ENCODE results near the gene GIT1. TPM values are rescaled to one million over a fixed set of nuclear protein-coding genes. Genes with fewer than 3 reads are reported as not detected.
A peak's percentile ranks its signal among the peaks of the same experiment; 100 is the strongest.

Gene GIT1
- total and polyA plus RNA-seq, 2 experiments from 2014 or later: 15.9 to 60.9 TPM

GRCh38 chr17:29622337-29623282 is 33.2 kb upstream of the GIT1 start, which contains the start of gene CORO6:
TSS of gene CORO6 (minus strand) at chr17:29622912. CDS start at chr17:29621421, 1,491 bp downstream.
- Histone ChIP-seq H3K4me2 (peak within 1 kb of the TSS; percentile 93), H3K9me2 (ENCODE audit: insufficient read depth) (0 out of 2 replicates have a peak, but pooled peaks cover 4% of the 10 kb centered on the region), H3K4me1 (ENCODE audit: insufficient read depth) (peaks cover 22% of the 10 kb centered on the region), H3K27ac (ENCODE audit: low read depth) (peak within 1 kb of the TSS; percentile 78), H2AFZ (peak within 1 kb of the TSS; percentile 97), H3K4me3 (peak within 1 kb of the TSS; percentile 89), H3F3A (replicated peaks; ENCODE audit: low read depth) (no peaks in the 10 kb centered on the region; the same call in 1 of the 2 replicates), H3K36me3 (ENCODE audit: insufficient read depth) (no peaks in the 10 kb centered on the region), H3K79me2 (replicated peaks; ENCODE audit: insufficient read depth) (no peaks in the 10 kb centered on the region), H4K20me1 (replicated peaks; ENCODE audit: insufficient read depth) (no peaks in the 10 kb centered on the region; the same call in 1 of the 2 replicates), H3K27me3 (ENCODE audit: insufficient read depth) (peaks cover 60% of the 10 kb centered on the region)
- peaks cover 33% of the 10 kb centered on the region for H3K4me1 Mint-ChIP-seq
- H3K4me3 Mint-ChIP-seq: peak within 1 kb of the TSS; percentile 72
- peaks cover 37% of the 10 kb centered on the region for H3K27me3 Mint-ChIP-seq (ENCODE audit: insufficient read depth, low read depth, poor library complexity)
- H3K36me3 Mint-ChIP-seq (ENCODE audit: low read depth): no peaks in the 10 kb centered on the region; the same call in 2 of the 3 replicates
- TF ChIP-seq ZNF331 (CRISPR knock-in tag; IDR thresholded peaks at IDR 0.05; ENCODE audit: low read depth): no peak
- peak; percentile 90 for TF ChIP-seq POLR2AphosphoS5 (IDR thresholded peaks at IDR 0.05; ENCODE audit: low read depth)
- no peak for TF ChIP-seq ETS1 (IDR thresholded peaks at IDR 0.05)
- DNase-seq (ENCODE audit: low spot score) (peak; percentile 85), ATAC-seq (peak; percentile 46)
- no peaks in the 10 kb centered on the region; the same call in 2 of the 3 replicates for H3K9me3 Mint-ChIP-seq
- peak within 1 kb of the TSS; percentile 59; the same call in 1 of the 2 replicates for H3K27ac Mint-ChIP-seq

- H2AFZ ChIP-seq: no peak overlapping the region
- DNase-seq (ENCODE audit: low spot score): no peak
- no peaks in the 10 kb centered on the region; the same call in 1 of the 2 replicates for H4K20me1 ChIP-seq (replicated peaks; ENCODE audit: insufficient read depth)
- H3K36me3 ChIP-seq (ENCODE audit: insufficient read depth): no peaks in the 10 kb centered on the region
- peak overlapping the region; percentile 89 for H3K4me3 ChIP-seq
- no peak for ATAC-seq
- H3K27ac ChIP-seq (ENCODE audit: low read depth): no peak overlapping the region
- peak overlapping the region; percentile 93 for H3K4me2 ChIP-seq
- H3K27me3 ChIP-seq (ENCODE audit: insufficient read depth): peaks cover 68% of the 10 kb centered on the region
- peaks cover 24% of the 10 kb centered on the region for H3K4me1 ChIP-seq (ENCODE audit: insufficient read depth)
- H3K27ac Mint-ChIP-seq: no peak overlapping the region
- H3K36me3 Mint-ChIP-seq (ENCODE audit: low read depth): no peaks in the 10 kb centered on the region; the same call in 2 of the 3 replicates
- H3K9me3 Mint-ChIP-seq: no peaks in the 10 kb centered on the region; the same call in 2 of the 3 replicates
- H3K4me1 Mint-ChIP-seq: peaks cover 37% of the 10 kb centered on the region
- H3K9me2 ChIP-seq (ENCODE audit: insufficient read depth): 0 out of 2 replicates have a peak, but pooled peaks cover 4% of the 10 kb centered on the region
- TF ChIP-seq NANOG (IDR thresholded peaks at IDR 0.05; ENCODE audit: borderline replicate concordance) (no peak), ETS1 (IDR thresholded peaks at IDR 0.05) (no peak), CTCF (conservative IDR thresholded peaks at IDR 0.05; ENCODE audit: low read depth in 2 of 2) (no peak), JUNB (IDR thresholded peaks at IDR 0.05; ENCODE audit: unreplicated experiment) (no peak), CREB1 (CRISPR knock-in tag; IDR thresholded peaks at IDR 0.05; ENCODE audit: low read depth) (no peak)
- no peaks in the 10 kb centered on the region; the same call in 1 of the 2 replicates for H3F3A ChIP-seq (replicated peaks; ENCODE audit: low read depth)
- peak overlapping the region; percentile 72 for H3K4me3 Mint-ChIP-seq
- H3K79me2 ChIP-seq (replicated peaks; ENCODE audit: insufficient read depth): no peaks in the 10 kb centered on the region
- peaks cover 46% of the 10 kb centered on the region for H3K27me3 Mint-ChIP-seq (ENCODE audit: insufficient read depth, low read depth, poor library complexity)
Observed at GRCh38 chr17:29621751-29622194, 32.3 kb upstream of the GIT1 start.

Data from GM23338 (cell line).